GM19043 (cell line): ENCODE measurements around the gene GCNT3.
"Not testable (repeated sequence)": the region's sequence is repeated elsewhere in the genome, so short reads cannot be mapped to it uniquely, and the experiment has no call there.

Source experiments
- ATAC-seq: cut with Tn5 transposase; IDR thresholded peaks from one replicate; pipeline ENCODE4 v1.9.1; 2021; ENCODE audit warnings: low read depth; ENCODE audit not compliant: unreplicated experiment

Gene GCNT3

DNA sequence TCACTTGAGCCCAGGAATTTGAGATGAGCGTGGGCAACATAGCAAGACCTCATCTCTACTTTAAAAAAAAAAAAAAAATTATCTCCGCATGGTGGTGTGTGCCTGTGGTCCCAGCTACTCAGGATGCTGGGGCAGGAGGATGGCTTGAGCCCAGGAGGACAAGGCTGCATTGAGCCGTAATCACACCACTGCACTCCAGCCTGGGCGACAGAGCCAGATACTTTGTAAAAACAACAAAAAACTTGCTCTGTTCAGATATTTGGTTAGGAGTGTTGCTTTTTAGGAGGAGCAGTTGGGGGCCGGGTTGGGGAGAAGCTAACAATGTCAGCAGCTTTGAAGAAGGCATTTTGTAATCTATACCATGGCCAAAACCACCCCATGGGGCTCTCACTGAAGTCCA, 4.1 kb downstream of the GCNT3 start:
- no peak for ATAC-seq

GRCh38 chr15:59616379-59616778, 4.8 kb downstream of the GCNT3 start:
- ATAC-seq = no peak

DNA sequence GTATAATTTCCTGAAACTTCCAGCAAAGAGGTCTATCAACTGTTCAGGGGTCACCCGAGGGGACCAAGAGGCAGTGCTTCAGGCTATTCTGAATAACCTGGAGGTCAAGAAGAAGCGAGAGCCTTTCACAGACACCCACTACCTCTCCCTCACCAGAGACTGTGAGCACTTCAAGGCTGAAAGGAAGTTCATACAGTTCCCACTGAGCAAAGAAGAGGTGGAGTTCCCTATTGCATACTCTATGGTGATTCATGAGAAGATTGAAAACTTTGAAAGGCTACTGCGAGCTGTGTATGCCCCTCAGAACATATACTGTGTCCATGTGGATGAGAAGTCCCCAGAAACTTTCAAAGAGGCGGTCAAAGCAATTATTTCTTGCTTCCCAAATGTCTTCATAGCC, 6.8 kb downstream of the GCNT3 start:
- ATAC-seq = no peak

- ATAC-seq = peak; percentile 55
Measured at GRCh38 chr15:59622289-59622688, 10.7 kb downstream of the GCNT3 start.

DNA sequence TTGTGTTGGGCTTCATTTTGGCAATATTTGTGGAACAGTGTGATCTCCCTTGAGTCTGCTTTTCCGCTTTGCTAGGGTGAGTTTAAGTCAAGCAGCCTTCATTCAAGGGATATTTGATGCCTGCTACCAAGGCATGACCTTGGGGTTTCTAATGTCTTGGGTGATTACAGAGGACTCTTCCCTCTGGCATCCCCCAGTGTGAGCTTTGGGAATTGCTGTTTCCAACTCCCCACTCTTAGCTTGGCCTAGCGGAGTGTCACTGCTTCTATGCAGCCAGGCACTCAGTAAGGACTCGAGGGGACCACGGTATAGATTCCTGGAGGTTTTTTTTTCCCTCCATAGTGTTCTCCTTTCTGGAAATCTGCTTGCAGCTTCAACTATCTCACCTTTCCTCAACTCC, 21.1 kb downstream of the GCNT3 start:
- ATAC-seq = no peak

DNA sequence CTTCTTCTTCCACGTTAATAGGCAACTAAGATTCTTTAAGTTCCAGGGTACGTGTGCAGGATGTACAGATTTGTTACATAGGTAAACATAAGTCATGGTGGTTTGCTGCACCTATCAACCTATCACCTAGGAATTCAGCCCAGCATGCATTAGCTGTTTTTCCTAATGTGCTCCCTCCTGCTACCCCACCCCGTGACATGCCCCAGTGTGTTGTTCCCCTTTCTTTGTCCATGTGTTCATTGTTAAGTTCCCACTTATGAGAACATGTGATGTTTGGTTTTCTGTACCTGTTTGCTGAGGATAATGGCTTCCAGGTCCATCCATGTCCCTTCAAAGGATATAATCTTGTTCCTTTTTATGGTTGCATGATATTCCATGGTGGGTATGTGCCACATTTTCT, 24.6 kb downstream of the GCNT3 start:
- ATAC-seq = no peak

DNA sequence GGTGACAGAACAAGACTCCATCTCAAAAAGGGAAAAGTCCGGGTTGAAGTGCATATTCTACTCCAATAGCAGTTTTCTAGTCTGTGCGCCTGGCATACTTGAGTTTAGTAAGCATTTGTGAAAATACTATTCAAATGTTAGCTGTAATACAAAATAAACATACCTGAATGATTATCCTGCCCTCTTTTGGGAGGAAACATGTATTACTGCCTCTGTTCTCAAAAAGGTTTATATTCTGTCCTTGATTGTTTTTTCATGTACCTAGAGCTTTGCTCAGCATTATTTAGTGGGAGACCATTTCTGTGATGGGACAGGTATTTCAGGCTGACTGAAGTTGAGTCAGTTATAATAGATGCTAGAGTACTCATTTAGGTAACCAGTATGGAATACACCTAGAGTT, 25.9 kb downstream of the GCNT3 start:
- not testable (repeated sequence) for ATAC-seq

DNA sequence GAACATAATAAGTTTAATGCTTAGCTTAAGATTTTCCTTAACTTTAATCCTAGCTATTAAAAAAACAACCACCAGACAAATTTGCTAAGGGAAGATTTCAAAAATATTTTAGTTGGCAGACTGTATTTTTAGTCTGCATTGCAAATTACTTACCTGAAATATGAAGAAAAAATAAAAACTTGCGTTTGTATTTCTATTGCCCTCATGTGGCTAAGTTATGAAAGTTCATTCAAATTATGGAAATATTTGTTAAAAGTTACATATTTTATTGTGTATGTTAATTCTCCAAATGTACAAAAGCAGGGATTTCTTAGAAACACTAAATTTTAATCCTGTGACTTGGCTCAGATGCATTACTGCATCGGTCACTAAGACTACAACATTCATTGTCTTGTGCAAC, 30.8 kb downstream of the GCNT3 start:
- no peak for ATAC-seq

DNA sequence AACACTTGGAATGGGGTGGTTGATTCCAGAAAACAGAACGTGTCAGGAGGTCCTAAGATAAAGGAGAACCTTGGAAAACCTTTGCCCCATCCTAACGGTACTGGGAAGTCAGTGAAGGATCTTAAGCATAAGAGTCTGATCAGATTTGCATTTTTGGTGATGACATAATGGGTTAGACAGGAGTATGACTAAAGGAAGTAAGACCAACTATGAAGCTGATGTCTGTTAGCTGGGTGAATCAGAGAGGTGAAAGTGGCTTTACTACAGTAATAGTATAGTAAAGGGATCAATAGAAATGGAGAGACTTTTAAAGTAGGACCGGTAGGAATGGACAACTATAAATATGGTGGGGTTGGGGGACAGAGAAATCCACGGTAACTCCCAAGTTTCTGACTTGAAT, 33.2 kb downstream of the GCNT3 start:
- no peak for ATAC-seq

- not testable (repeated sequence) for ATAC-seq
Measured at GRCh38 chr15:59645812-59646211, 34.2 kb downstream of the GCNT3 start.

DNA sequence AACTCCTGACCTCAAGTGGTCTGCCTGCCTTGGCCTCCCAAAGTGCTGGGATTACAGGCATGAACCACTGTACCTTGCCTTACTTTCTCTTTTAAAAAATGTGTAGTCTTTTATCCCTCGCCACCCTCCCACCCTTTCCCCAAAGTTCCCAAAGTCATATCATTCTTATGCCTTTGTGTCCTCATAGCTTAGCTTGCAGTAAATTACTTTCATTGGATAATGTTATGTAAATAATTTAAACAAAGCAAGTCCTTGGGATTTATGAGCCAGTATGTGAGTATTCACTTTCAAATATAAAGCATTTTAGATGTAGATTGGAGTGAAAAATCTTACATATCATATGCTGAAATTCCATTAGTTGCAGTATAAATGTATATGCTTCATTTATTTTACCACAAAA, 34.7 kb downstream of the GCNT3 start:
- ATAC-seq = no peak

DNA sequence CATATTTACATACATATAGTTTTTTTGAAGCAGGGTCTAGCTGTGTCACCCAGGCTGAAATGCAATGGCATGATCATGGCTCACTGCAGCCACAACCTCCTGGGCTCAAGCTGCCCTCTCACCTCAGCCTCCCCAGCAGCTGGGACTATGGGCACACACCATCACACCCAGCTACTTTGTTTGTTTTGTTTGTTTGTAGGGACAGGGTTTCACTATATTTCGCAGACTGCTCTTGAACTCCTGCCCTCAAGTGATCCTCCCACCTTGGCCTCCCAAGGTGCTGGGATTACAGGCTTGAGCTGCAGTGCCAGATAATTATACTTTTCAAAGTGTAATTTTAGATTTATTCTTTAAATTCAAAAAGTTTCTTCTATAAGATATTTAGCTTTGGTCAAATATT, 35.5 kb downstream of the GCNT3 start:
- no peak for ATAC-seq

- ATAC-seq = no peak
Measured at GRCh38 chr15:59649603-59650002, 38.0 kb downstream of the GCNT3 start.

GRCh38 chr15:59654046-59654445, 42.5 kb downstream of the GCNT3 start:
- ATAC-seq = no peak

- peak; percentile 97 for ATAC-seq
Measured at GRCh38 chr15:59656897-59657634, 45.5 kb downstream of the GCNT3 start, which contains the start of gene GTF2A2. GTF2A2 (minus strand) TSS chr15:59657515; CDS start chr15:59652277, 5,238 bp downstream.

DNA sequence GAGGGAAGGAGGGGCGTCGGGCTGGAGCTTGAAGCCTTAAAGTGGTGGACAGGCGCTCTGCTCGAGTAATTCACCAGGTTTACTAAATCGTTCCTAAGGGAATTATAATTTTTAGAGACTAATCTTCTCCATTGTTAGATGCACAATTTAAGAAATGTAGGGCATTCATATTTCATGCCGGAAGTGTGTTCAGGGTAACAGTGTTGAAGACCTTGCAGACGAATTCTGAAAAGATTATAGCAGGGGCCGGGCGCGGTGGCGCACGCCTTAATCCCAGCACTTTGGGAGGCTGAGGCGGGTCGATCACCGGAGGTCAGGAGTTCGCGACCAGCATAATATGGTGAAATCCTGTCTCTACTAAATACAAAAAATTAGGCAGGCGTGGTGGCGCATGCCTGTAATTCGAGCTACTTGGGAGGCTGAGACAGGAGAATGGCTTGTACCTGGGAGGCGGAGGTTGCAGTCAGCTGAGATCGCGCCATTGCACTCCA, 46.1 kb downstream of the GCNT3 start:
- ATAC-seq = no peak

GRCh38 chr15:59659366-59659765, 47.8 kb downstream of the GCNT3 start:
- ATAC-seq = no peak

- no peak for ATAC-seq
Measured at GRCh38 chr15:59662260-59662659, 50.7 kb downstream of the GCNT3 start.

GRCh38 chr15:59668556-59668955, 57.0 kb downstream of the GCNT3 start:
- ATAC-seq = no peak
